HG03159 (cell line): ENCODE results near the gene TMEM92.
"Not testable (repeated sequence)": the region's sequence is repeated elsewhere in the genome, so short reads cannot be mapped to it uniquely, and the experiment has no call there.

ENCODE experiments used
- ATAC-seq: cut with Tn5 transposase; IDR thresholded peaks from one replicate; pipeline ENCODE4 v1.9.1; 2021; ENCODE audit warnings: mild to moderate bottlenecking, moderate library complexity; ENCODE audit not compliant: unreplicated experiment

TMEM92 gene

DNA sequence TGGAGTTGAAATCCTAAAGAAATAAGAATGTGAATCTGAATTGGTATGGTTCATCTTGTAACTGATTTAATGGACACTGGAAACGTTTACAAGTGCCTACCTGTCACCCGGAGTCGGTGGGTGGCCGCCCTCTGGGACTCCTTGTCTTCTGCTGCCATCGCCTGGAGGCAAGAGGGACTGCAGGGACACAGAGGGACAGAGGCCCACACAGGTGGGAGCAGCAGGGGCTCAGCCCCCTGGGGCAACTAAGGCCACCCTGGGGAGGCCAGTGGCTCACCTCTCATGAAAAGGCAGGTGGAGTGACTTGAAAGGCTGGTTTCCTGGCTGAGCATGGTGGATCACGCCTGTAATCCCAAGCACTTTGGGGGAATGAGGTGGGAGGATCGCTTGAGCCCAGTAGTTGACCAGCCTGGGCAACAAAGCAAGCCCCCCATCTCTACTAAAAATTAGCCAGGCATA is 23.2 kb downstream of the TMEM92 start:
- ATAC-seq = no peak

- no peak for ATAC-seq
Observed at GRCh38 chr17:50298018-50298417, 23.8 kb downstream of the TMEM92 start.

DNA sequence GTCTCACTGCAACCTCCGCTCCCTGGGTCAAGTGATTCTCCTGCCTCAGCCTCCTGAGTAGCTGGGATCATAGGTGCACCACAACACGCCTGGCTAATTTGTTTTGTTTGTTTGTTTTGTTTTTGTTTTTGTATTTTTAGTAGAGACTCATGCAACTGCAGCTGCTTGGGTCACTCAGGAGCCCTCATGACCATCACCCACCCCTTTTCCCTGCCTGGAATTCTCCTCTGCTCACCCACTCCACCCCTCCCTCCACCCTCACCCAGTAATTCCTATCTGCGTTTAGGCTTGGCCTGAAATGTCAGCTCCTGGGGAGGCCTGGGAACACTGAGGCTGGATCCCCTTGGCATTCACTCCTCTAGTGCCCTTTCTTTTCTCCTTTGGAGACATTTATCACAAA is 25.5 kb downstream of the TMEM92 start:
- ATAC-seq = no peak

DNA sequence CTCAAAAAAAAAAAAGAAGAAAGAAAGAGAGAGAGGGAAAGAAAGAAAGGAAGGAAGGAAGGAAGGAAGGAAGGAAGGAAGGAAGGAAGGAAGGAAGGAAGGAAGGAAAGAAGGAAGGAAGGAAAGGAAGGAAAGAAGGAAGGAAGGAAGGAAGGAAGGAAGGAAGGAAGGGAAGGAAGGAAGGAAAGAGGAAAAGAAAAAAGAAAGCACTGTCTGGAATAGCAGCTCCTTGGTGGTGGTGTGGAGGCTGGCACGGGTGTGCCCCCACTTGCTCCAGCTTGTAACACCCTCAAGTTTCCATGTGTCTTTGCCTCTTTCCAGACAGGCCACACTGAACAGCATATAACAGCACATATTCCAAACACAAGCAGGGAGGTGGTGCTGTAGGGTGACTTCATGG is 26.6 kb downstream of the TMEM92 start:
- ATAC-seq = not testable (repeated sequence)

DNA sequence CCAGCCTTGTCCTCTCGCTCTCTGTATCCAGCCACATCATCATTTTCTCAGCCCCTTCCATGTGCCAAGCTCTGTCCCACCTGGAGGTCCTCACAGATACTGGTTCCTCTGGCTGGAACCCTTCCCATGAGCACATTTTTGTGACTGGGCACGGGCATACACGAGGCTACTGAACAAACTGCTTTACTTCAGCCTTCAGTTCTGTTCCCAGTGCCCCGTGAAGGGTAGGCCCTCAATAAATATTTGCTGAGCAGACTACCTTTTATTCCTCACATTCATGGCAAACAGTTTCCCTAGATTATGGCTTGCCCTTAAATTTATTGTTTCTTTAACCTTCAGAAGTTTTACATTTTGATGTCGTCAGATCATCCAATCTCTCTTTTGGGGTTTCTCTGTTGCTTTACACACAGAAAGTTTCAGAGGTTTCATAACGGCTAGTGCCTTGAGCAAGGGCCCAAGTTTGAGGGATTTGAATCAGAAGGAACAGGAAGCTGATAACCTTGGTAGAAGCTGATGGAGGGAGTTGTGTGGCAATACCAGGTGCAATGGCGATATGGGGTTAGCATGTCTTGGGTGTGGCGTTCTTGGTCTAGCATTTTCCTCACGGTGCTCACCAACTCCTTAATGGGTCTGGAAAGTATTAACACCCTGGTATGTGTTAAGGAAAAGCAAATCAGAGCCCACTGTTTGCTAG is 27.8 kb downstream of the TMEM92 start:
- ATAC-seq = no peak

GRCh38 chr17:50303051-50303450 is 28.8 kb downstream of the TMEM92 start:
- ATAC-seq = no peak

GRCh38 chr17:50303596-50303995 is 29.3 kb downstream of the TMEM92 start:
- ATAC-seq = no peak

GRCh38 chr17:50304781-50305404 is 30.6 kb downstream of the TMEM92 start:
- ATAC-seq = no peak

GRCh38 chr17:50307654-50308053 is 33.4 kb downstream of the TMEM92 start:
- no peak for ATAC-seq

GRCh38 chr17:50308666-50309065 is 34.4 kb downstream of the TMEM92 start:
- ATAC-seq = no peak

DNA sequence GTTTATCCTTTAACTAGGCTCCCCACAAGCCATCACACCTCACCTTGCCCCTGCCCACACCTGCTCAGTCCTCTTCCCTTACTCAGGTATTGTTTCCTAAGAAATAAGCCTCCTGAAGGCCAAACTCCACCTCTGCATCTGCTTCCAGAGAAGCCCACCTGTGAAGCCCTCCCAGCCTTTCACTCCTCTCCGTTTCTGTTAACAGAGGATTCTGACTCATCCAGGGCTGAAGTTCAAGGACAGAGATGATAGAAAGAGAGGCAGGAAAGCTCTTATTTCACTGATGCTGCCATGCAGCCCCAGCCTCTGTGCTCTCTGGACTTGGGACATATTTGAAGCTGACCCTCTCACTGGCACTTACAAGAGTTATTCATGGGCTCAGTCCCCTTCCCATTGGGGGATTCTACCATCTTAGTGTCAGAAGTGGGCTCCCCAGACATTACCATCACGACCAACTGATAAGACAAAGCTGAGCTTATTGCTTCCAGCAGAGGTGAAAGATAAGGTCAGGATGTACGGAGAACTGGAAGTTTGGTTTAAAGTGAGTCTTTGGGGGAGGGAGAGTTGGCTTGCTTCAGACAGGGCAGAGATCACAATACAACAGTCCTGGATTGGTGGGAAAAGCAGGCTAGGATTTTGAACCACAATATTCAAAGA is 36.3 kb downstream of the TMEM92 start:
- no peak for ATAC-seq

DNA sequence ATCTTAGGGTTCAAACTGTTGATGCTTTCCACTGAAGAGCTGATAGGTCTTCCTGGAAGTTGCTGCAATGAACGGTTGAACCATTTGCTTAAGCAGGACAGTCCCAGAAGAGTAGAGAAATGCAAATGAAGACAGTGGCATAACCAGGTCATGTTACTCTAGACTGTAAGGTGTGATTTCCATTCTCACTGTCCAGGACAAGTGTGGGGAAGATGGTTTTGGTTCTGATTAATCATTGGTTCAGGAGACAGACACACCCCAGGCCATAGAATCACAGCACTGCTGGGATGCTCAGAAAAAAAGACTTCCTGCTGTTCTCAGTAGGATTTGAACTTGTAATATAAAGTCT is 36.8 kb downstream of the TMEM92 start:
- no peak for ATAC-seq

DNA sequence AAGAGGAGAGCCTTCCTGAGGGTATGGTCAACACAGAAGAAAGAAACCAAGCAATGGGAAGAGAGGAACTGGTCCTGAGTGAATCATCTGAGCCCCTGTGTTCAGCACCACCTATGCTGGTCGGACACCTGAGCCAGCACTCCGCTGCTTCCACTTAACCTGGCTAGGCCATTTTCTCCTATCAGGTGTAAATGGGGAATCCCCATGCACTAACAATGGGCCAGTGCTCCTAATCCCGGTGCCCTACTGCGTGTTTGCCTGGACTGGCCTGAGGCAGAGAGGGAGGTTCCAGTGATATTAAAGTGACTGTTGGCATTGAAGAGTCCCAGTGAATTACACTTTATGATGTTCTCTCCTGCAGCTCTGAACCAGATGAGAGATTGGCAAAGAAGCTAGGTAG is 37.2 kb downstream of the TMEM92 start:
- ATAC-seq = no peak

DNA sequence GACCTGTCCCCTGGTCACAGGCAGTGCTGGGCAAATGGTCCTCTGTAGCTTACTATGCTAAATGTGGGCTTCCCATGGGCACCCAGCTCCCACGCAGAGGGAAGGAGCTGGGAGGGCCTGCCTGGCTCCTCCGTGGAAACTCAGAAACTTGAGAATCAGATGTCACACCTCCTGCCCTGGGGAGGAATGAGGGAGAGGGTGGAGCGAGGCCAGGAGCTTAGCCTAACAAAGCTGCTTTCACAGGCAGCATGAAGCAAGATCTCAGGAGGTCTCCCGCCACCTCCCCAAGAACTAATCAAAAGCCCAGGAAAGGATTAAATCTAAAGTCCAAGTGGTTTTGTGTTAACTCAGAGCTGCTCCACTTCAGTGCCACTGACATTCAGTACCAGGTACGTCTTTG is 38.0 kb downstream of the TMEM92 start:
- no peak for ATAC-seq

DNA sequence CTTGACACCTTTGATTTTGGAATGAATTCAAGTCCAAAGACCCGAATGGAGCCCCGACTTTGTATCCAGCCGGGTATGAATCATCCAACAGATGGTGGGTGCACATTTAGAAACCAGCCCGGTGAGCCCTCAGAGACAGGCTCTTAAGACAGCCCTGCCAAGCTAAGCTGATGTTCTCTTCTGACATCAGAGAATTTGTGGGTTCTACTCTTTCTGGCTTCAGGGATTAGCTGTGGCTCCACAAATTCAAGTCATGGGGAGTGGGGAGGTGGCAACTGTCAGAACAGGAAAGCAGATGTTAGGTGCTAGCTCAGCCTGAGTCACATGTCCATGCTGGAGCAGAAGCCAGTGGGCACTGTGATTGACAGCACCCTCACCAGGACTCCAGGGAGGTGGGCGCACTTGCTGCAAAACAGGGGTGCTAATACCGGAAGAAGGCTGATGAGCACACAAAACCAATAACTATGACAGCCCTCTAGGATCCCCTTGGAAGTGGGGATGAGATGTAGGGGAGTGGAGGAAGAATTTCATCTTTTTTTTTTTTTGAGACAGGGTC is 40.3 kb downstream of the TMEM92 start:
- no peak for ATAC-seq

- ATAC-seq = no peak
Observed at GRCh38 chr17:50316016-50316587, 41.8 kb downstream of the TMEM92 start.

- not testable (repeated sequence) for ATAC-seq
Observed at GRCh38 chr17:50316660-50317059, 42.4 kb downstream of the TMEM92 start.

- no peak for ATAC-seq
Observed at GRCh38 chr17:50317121-50317520, 42.9 kb downstream of the TMEM92 start.

DNA sequence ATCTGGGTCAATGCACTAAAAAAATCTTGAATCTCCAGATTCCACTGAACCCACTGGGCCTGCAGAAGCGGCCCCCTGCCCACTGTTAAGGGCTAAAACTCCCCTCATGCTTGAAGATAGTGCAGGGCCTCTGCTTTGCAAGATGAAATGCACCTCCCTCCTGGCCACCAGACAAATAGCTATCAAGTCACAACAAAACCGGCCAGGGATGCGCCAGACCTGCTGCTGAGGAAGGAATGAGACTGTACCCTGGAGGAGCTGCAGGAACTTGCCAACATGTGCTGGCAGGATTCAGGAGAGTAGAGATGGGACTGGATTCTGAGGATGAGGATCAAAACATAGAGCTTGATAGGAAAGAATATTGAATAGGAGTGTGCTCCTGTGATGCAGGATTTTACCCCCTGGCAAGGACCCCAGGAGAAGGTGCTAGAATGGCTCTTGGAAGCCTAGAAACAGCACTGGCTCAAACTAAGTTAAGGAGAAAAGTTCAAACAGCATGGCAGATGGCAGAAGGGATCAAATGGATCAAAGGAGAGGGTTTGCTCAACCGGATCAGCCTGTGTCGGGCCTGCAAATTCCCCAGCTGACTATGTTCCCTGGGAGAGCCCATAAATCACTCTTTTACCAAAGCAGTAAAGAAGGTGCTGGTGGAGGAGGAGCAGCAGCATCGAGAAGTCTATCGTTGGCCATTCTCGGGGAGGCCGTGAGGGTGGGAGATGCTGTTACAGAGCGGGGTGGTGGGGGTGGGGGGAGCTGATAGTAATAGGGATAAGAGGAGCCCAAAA is 44.4 kb downstream of the TMEM92 start:
- ATAC-seq = no peak

- ATAC-seq = no peak
Observed at GRCh38 chr17:50319306-50320004, 45.2 kb downstream of the TMEM92 start.
